Hindlimb muscle (tissue), 1 donor: ENCODE measurements around the gene ARID4B. TPM values are rescaled to one million over a fixed set of nuclear protein-coding genes. Genes with fewer than 3 reads are reported as not detected.
A peak's percentile ranks its signal among the peaks of the same experiment; 100 is the strongest.
"Not testable (repeated sequence)": the region's sequence is repeated elsewhere in the genome, so short reads cannot be mapped to it uniquely, and the experiment has no call there.

ENCODE experiments used
- DNase-seq: peaks from one replicate; pipeline ENCODE4 v3.0.0-alpha.2; 2013
- polyA plus RNA-seq: library from polyadenylated mRNA; unstranded; fragments of 120-200 nt; gene quantifications from one replicate; pipeline ENCODE4 v1.2.1, GENCODE V29; 2013; ENCODE audit not compliant: insufficient read length

The ARID4B gene
- polyA plus RNA-seq, result 19.1 TPM

GRCh38 chr1:235327559-235328270 lies at the start of gene ARID4B:
ARID4B (minus strand) TSS chr1:235328179; CDS start chr1:235326919, 1,260 bp downstream.
- peak; percentile 41 for DNase-seq

GRCh38 chr1:235375919-235376605 lies 48.1 kb upstream of the ARID4B start:
- DNase-seq, result no peak

- no peak for DNase-seq
Measured at GRCh38 chr1:235369802-235370201, 41.8 kb upstream of the ARID4B start.

GRCh38 chr1:235368428-235368827 lies 40.4 kb upstream of the ARID4B start:
- no peak for DNase-seq

GRCh38 chr1:235367000-235367908 lies 39.3 kb upstream of the ARID4B start, which contains the start of gene TBCE:
TBCE (plus strand) TSS chr1:235367427; CDS start chr1:235380050, 12,623 bp downstream.
- DNase-seq, result peak; percentile 98

GRCh38 chr1:235366286-235366685 lies 38.3 kb upstream of the ARID4B start:
- no peak for DNase-seq

- not testable (repeated sequence) for DNase-seq
Measured at GRCh38 chr1:235364189-235364588, 36.2 kb upstream of the ARID4B start.

- DNase-seq, result no peak
Measured at GRCh38 chr1:235358899-235359298, 30.9 kb upstream of the ARID4B start.

- DNase-seq, result no peak
Measured at GRCh38 chr1:235357485-235358373, 29.8 kb upstream of the ARID4B start.

- DNase-seq, result no peak
Measured at GRCh38 chr1:235351898-235352297, 23.9 kb upstream of the ARID4B start.

- no peak for DNase-seq
Measured at GRCh38 chr1:235351441-235351840, 23.5 kb upstream of the ARID4B start.

- no peak for DNase-seq
Measured at GRCh38 chr1:235343726-235344125, 15.7 kb upstream of the ARID4B start.

- DNase-seq, result no peak
Measured at GRCh38 chr1:235342471-235342870, 14.5 kb upstream of the ARID4B start.

- DNase-seq, result no peak
Measured at GRCh38 chr1:235342039-235342438, 14.1 kb upstream of the ARID4B start.

GRCh38 chr1:235341334-235341733 lies 13.4 kb upstream of the ARID4B start:
- DNase-seq, result no peak

- DNase-seq, result no peak
Measured at GRCh38 chr1:235339746-235340145, 11.8 kb upstream of the ARID4B start.

GRCh38 chr1:235336903-235337302 lies 8.9 kb upstream of the ARID4B start:
- DNase-seq, result no peak

GRCh38 chr1:235331401-235331800 lies 3.4 kb upstream of the ARID4B start:
- DNase-seq, result no peak

- no peak for DNase-seq
Measured at GRCh38 chr1:235330918-235331285, 2.9 kb upstream of the ARID4B start.

GRCh38 chr1:235329139-235329902 lies 1.3 kb upstream of the ARID4B start:
- DNase-seq, result peak; percentile 17
